ENCODE results near the gene PHRF1. TPM values are rescaled to one million over a fixed set of nuclear protein-coding genes. Genes with fewer than 3 reads are reported as not detected.

Gene PHRF1
- polyA plus RNA-seq, 1 donor from 2014 or later: 8.5 TPM

DNA sequence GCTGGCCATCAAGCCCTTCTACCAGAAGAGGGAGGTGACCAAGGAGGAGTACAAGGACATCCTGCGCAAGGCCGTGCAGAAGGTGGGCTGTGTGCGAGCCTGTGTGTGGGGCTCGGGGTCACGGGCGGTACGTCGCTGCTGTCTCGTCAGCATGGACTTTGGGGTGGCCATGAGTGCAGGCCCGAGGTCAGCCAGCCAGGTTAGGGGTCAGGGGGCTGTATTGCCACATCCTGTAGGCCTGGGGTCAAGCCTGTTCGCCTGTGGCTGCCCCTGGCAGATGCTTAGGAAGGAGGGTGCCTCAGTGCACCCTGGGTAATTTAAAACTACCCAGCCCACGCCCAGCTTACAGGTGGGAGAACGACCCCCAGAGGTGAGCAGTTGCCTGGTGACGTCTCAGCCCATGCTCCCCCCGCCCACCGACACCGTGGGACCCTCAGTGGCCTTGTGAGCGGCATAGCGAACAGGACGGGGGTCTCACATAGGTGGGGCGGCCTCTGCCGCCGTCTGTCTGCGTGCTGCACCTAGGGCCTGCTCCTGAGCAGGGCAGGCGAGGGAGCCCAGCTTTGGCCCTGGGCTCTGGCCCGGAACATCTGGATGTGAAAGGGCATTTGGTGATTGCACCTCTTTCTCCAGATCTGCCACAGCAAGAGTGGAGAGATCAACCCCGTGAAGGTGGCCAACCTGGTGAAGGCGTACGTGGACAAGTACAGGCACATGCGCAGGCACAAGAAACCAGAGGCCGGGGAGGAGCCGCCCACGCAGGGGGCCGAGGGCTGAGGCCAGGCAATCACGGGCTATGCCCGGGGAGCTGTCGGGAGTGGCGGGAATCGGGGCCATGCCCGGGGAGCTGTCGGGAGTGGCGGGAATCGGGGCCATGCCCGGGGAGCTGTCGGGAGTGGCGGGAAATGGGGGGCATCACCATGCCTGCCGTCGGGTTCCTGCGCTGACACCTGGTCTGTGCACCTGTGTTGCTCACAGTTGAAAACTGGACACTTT lies 35.0 kb downstream of the PHRF1 start:
- H3K36me3 ChIP-seq (ENCODE audit: insufficient read depth, low read length): no peaks in the 10 kb centered on the region
- H3K9me3 ChIP-seq (ENCODE audit: low read length): no peaks in the 10 kb centered on the region
- TF ChIP-seq EP300 (conservative IDR thresholded peaks at IDR 0.05; ENCODE audit: poor library complexity, severe bottlenecking) (no peak), TAF1 (IDR thresholded peaks at IDR 0.05; ENCODE audit: low read depth) (no peak), SMC3 (conservative IDR thresholded peaks at IDR 0.05; ENCODE audit: poor library complexity) (no peak), RAD21 (conservative IDR thresholded peaks at IDR 0.05) (no peak), POLR2AphosphoS5 (IDR thresholded peaks at IDR 0.05) (no peak), EZH2 (IDR thresholded peaks at IDR 0.05; ENCODE audit: borderline replicate concordance, insufficient read depth, low read length, poor library complexity, severe bottlenecking) (no peak), MXI1 (conservative IDR thresholded peaks at IDR 0.05; ENCODE audit: poor library complexity, severe bottlenecking) (no peak)
- TF ChIP-seq, protein P1, sequence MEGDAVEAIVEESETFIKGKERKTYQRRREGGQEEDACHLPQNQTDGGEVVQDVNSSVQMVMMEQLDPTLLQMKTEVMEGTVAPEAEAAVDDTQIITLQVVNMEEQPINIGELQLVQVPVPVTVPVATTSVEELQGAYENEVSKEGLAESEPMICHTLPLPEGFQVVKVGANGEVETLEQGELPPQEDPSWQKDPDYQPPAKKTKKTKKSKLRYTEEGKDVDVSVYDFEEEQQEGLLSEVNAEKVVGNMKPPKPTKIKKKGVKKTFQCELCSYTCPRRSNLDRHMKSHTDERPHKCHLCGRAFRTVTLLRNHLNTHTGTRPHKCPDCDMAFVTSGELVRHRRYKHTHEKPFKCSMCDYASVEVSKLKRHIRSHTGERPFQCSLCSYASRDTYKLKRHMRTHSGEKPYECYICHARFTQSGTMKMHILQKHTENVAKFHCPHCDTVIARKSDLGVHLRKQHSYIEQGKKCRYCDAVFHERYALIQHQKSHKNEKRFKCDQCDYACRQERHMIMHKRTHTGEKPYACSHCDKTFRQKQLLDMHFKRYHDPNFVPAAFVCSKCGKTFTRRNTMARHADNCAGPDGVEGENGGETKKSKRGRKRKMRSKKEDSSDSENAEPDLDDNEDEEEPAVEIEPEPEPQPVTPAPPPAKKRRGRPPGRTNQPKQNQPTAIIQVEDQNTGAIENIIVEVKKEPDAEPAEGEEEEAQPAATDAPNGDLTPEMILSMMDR (IDR thresholded peaks at IDR 0.05; ENCODE audit: poor library complexity, severe bottlenecking): no peak
- TF ChIP-seq, protein P2, sequence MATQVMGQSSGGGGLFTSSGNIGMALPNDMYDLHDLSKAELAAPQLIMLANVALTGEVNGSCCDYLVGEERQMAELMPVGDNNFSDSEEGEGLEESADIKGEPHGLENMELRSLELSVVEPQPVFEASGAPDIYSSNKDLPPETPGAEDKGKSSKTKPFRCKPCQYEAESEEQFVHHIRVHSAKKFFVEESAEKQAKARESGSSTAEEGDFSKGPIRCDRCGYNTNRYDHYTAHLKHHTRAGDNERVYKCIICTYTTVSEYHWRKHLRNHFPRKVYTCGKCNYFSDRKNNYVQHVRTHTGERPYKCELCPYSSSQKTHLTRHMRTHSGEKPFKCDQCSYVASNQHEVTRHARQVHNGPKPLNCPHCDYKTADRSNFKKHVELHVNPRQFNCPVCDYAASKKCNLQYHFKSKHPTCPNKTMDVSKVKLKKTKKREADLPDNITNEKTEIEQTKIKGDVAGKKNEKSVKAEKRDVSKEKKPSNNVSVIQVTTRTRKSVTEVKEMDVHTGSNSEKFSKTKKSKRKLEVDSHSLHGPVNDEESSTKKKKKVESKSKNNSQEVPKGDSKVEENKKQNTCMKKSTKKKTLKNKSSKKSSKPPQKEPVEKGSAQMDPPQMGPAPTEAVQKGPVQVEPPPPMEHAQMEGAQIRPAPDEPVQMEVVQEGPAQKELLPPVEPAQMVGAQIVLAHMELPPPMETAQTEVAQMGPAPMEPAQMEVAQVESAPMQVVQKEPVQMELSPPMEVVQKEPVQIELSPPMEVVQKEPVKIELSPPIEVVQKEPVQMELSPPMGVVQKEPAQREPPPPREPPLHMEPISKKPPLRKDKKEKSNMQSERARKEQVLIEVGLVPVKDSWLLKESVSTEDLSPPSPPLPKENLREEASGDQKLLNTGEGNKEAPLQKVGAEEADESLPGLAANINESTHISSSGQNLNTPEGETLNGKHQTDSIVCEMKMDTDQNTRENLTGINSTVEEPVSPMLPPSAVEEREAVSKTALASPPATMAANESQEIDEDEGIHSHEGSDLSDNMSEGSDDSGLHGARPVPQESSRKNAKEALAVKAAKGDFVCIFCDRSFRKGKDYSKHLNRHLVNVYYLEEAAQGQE (IDR thresholded peaks at IDR 0.05; ENCODE audit: borderline replicate concordance): no peak
- no peaks in the 10 kb centered on the region for H3K9me2 ChIP-seq (ENCODE audit: insufficient read depth, low read length)
- no peaks in the 10 kb centered on the region for H4K20me1 ChIP-seq (ENCODE audit: insufficient read depth)
- H2AFZ ChIP-seq (ENCODE audit: low read depth, low read length): no peak overlapping the region
- no peak overlapping the region for H3K4me3 ChIP-seq (ENCODE audit: low read length)
- H3K4me2 ChIP-seq (ENCODE audit: low read length): no peak overlapping the region
- no peaks in the 10 kb centered on the region for H3F3A ChIP-seq (ENCODE audit: insufficient read depth, low read length, poor library complexity, severe bottlenecking)
- no peak overlapping the region for H3K9ac ChIP-seq (ENCODE audit: low read length)
- no peaks in the 10 kb centered on the region for H3K27me3 ChIP-seq (ENCODE audit: insufficient read depth, low read depth, low read length)
- H3K27ac ChIP-seq (ENCODE audit: low read length): no peak overlapping the region
- H3K79me2 ChIP-seq (replicated peaks; ENCODE audit: insufficient read depth, low read length): no peaks in the 10 kb centered on the region

DNA sequence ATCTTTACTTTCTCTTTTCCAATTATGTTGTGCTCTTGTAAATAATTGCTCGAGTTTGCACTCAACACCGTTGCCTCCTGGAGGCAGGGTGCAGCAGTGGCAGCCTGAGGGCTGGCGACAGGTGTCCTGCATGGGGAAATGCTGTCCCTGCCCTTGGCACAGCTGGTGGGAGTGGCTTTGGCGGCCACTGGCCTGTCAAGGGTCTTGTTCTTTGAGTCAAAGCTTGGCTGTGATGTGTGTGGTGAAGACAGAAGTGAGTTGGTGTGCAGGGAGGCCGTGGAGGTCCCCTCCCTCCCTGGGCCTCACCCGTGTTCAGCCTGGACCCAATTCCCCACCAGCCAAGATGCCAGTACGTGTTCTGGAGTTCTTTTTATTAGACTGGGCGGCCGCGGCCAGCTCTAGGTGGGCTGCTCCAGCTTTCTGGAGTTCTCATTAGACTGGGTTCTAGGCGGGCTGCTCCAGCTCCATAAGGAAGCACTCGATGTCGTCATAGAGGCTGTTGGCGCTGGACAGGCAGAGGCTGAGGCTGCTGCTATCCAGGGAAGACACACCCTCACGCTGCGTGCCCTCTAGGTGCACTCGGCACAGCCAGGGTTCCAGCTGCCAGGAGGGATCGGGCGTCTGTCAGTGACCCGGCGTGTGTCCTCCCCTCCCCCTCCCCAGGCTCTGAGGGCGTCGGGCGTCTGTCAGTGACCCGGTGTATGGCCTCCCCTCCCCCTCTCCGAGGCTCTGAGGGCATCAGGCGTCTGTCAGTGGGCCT lies 36.1 kb downstream of the PHRF1 start:
- no peaks in the 10 kb centered on the region for H3F3A ChIP-seq (ENCODE audit: insufficient read depth, low read length, poor library complexity, severe bottlenecking)
- no peaks in the 10 kb centered on the region for H3K9me3 ChIP-seq (ENCODE audit: low read length)
- no peak overlapping the region for H3K27ac ChIP-seq (ENCODE audit: low read length)
- H3K9me2 ChIP-seq (ENCODE audit: insufficient read depth, low read length): no peaks in the 10 kb centered on the region
- no peak overlapping the region for H3K4me3 ChIP-seq (ENCODE audit: low read length)
- H3K9ac ChIP-seq (ENCODE audit: low read length): no peak overlapping the region
- no peaks in the 10 kb centered on the region for H4K20me1 ChIP-seq (ENCODE audit: insufficient read depth)
- TF ChIP-seq EZH2 (IDR thresholded peaks at IDR 0.05; ENCODE audit: borderline replicate concordance, insufficient read depth, low read length, poor library complexity, severe bottlenecking) (no peak), SMC3 (conservative IDR thresholded peaks at IDR 0.05; ENCODE audit: poor library complexity) (no peak), RAD21 (conservative IDR thresholded peaks at IDR 0.05) (no peak)
- TF ChIP-seq, protein P2 (IDR thresholded peaks at IDR 0.05; ENCODE audit: borderline replicate concordance): no peak
- H3K36me3 ChIP-seq (ENCODE audit: insufficient read depth, low read length): no peaks in the 10 kb centered on the region
- no peak overlapping the region for H3K4me2 ChIP-seq (ENCODE audit: low read length)
- H3K27me3 ChIP-seq (ENCODE audit: insufficient read depth, low read depth, low read length): no peaks in the 10 kb centered on the region
- no peaks in the 10 kb centered on the region for H3K79me2 ChIP-seq (replicated peaks; ENCODE audit: insufficient read depth, low read length)
- H2AFZ ChIP-seq (ENCODE audit: low read depth, low read length): no peak overlapping the region
